HL-60 (cell line): Measurements from ENCODE around the gene GRAMD2A.

Experiments used
- DNase-seq, 2 experiments: peaks; one replicate each; pipeline ENCODE4 v3.0.0-alpha.2; 2010 to 2020; ENCODE audit warnings: low read depth in 1 of 2, low spot score in 1 of 2
- H3K27ac ChIP-seq: fragments of 250-450 bp; sonication (Bioruptor Pico); replicated peaks from 2 replicates; pipeline ENCODE4 v1.5.1; 2020; ENCODE audit warnings: mild to moderate bottlenecking, moderate library complexity
- H3K27me3 ChIP-seq: fragments of 250-450 bp; sonication (Bioruptor Pico); 2 replicates; pipeline ENCODE4 v1.5.1; 2021; ENCODE audit warnings: mild to moderate bottlenecking, moderate library complexity; ENCODE audit not compliant: insufficient read depth, poor library complexity, severe bottlenecking
- H3K4me3 ChIP-seq: replicated peaks from 2 replicates; pipeline ENCODE4 v1.5.1; 2011; ENCODE audit warnings: mild to moderate bottlenecking, control low read depth, low read length; ENCODE audit not compliant: insufficient read depth
- GABPA ChIP-seq: IDR thresholded peaks from 2 replicates; pipeline ENCODE4 v1.6.1; 2012; ENCODE audit warnings: low read depth
- POLR2AphosphoS5 ChIP-seq: IDR thresholded peaks from 2 replicates; pipeline ENCODE4 v1.6.1; 2012; ENCODE audit warnings: low read depth
- SPI1 ChIP-seq: IDR thresholded peaks from 2 replicates; pipeline ENCODE4 v1.6.1; 2012; ENCODE audit warnings: low read depth, mild to moderate bottlenecking, borderline replicate concordance
- TF ChIP-seq, protein P1 (sequence below): IDR thresholded peaks from one replicate; pipeline ENCODE4 v1.5.1; 2011; ENCODE audit warnings: low read length, control low read depth, inconsistent platforms; ENCODE audit not compliant: insufficient read depth
- TF ChIP-seq, protein P2 (sequence below): IDR thresholded peaks from 2 replicates; pipeline ENCODE4 v1.6.1; 2012; ENCODE audit warnings: low read depth; ENCODE audit not compliant: insufficient replicate concordance

The GRAMD2A gene

DNA sequence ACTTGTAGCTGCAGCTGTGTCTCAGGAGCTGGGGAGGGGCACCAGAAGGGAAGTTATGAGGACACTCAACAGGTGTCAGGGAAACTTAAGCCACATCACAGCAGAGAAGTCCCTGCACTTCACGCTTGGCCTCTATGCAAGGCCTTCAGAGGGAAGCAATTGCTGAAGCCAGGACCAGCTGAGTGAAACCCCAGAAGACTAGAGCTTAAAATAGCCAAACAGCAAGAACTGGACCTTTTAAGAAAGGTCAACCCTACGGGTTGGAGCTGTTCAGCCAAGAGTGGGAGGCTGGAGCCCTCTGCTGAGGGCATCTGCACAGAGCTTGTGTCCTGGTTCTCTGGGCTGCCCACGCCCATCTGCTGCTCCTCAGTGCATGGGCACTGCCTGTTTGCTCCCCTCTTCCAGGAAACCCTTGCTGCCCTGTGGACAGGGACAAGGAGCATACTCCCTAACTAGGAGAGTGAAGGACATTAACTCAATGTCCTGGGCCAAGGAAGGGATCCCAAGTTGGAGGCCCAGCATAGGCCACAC, 3.9 kb upstream of the GRAMD2A start:
- H3K27ac ChIP-seq = no peak overlapping the region

DNA sequence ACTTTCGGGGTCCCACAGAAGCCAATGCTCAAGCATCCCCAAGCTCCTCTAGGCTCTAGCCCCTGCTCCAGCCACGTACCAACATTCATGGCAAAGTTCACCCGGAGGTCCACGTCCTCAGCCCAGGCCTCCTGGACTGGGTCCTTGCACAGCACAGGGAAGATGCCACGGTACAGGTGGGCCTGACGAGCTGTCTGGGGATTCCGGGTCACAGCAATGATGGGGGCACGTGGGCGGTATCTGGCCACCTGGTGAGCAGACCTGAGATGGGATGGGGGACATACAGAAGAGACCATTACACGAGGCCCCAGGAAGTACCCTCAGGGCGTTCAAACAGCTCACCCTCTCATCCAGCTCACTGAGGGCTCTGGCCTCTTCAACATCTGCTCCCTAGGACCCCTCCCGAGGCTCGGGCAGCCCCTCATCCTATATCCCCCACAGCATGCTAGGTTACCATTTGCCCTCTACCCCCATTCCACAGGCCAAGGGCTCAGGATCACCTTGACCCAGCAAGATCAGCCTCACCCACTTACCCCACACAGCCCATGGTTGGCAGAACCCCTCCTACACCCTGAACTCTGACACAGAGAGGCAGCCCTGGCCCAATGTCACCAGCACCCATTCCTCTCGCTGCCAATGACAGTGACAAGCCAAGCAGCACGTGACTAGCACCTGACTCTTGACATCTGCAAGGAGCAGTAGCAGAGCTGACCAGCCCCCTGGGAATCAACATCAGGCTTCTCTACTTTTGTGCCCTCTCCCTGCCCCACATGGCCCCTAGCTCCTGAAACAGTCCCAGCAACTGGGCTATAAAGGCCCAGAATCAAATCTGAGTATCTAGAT, 3.0 kb upstream of the GRAMD2A start:
- H3K27ac ChIP-seq = no peak overlapping the region
- no peaks in the 10 kb centered on the region for H3K27me3 ChIP-seq
- no peak overlapping the region for H3K4me3 ChIP-seq
- DNase-seq = peak in 1 of 2 experiments; percentile 3
- TF ChIP-seq GABPA (no peak), POLR2AphosphoS5 (no peak), SPI1 (no peak)
- TF ChIP-seq, protein P1, sequence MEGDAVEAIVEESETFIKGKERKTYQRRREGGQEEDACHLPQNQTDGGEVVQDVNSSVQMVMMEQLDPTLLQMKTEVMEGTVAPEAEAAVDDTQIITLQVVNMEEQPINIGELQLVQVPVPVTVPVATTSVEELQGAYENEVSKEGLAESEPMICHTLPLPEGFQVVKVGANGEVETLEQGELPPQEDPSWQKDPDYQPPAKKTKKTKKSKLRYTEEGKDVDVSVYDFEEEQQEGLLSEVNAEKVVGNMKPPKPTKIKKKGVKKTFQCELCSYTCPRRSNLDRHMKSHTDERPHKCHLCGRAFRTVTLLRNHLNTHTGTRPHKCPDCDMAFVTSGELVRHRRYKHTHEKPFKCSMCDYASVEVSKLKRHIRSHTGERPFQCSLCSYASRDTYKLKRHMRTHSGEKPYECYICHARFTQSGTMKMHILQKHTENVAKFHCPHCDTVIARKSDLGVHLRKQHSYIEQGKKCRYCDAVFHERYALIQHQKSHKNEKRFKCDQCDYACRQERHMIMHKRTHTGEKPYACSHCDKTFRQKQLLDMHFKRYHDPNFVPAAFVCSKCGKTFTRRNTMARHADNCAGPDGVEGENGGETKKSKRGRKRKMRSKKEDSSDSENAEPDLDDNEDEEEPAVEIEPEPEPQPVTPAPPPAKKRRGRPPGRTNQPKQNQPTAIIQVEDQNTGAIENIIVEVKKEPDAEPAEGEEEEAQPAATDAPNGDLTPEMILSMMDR = no peak
- TF ChIP-seq, protein P2, sequence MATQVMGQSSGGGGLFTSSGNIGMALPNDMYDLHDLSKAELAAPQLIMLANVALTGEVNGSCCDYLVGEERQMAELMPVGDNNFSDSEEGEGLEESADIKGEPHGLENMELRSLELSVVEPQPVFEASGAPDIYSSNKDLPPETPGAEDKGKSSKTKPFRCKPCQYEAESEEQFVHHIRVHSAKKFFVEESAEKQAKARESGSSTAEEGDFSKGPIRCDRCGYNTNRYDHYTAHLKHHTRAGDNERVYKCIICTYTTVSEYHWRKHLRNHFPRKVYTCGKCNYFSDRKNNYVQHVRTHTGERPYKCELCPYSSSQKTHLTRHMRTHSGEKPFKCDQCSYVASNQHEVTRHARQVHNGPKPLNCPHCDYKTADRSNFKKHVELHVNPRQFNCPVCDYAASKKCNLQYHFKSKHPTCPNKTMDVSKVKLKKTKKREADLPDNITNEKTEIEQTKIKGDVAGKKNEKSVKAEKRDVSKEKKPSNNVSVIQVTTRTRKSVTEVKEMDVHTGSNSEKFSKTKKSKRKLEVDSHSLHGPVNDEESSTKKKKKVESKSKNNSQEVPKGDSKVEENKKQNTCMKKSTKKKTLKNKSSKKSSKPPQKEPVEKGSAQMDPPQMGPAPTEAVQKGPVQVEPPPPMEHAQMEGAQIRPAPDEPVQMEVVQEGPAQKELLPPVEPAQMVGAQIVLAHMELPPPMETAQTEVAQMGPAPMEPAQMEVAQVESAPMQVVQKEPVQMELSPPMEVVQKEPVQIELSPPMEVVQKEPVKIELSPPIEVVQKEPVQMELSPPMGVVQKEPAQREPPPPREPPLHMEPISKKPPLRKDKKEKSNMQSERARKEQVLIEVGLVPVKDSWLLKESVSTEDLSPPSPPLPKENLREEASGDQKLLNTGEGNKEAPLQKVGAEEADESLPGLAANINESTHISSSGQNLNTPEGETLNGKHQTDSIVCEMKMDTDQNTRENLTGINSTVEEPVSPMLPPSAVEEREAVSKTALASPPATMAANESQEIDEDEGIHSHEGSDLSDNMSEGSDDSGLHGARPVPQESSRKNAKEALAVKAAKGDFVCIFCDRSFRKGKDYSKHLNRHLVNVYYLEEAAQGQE = no peak

More for the DNA sequence above, 3.9 kb upstream of the GRAMD2A start:
- no peaks in the 10 kb centered on the region for H3K27me3 ChIP-seq
- peak in 1 of 2 experiments; percentile 4 for DNase-seq
- H3K4me3 ChIP-seq = no peak overlapping the region
- TF ChIP-seq, protein P1 = no peak
- no peak for TF ChIP-seq SPI1
- TF ChIP-seq GABPA = no peak
- no peak; the same call in 1 of the 2 replicates for TF ChIP-seq POLR2AphosphoS5
- TF ChIP-seq, protein P2 = no peak

DNA sequence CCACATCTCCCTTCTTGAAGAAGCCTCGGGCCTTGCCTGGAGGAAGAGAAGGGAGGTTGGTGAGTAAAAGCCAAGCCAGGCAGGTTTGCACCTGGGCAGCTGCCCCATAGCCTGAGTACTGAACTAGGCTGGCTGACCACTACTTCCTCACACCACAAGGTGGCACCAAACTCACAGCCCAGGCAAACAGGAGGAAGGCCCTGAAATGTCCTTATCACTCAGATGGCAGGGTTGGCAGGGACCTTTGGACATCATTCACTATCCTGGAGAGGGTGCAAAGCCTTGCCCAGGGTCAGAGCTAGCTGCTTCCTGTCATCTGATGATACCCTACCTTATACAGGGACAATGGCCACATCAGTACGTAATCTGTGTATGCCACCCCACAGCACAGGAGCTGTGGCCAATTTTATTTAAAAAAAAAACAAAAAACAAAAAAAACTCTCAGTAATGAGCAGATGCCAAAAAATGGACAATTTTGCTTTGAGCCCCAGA, 2.2 kb upstream of the GRAMD2A start:
- Histone ChIP-seq H3K27me3 (no peaks in the 10 kb centered on the region), H3K4me3 (no peak overlapping the region), H3K27ac (no peak overlapping the region)
- peak; percentile 50 to 74 for DNase-seq
- TF ChIP-seq, protein P1 = peak; percentile 94
- no peak for TF ChIP-seq GABPA
- TF ChIP-seq SPI1 = 0 out of 2 replicates have a peak, but pooled peaks have one; percentile 32
- TF ChIP-seq, protein P2 = no peak
- peak; percentile 60 for TF ChIP-seq POLR2AphosphoS5
